ENCODE measurements around the gene KRTAP10-9.

DNA sequence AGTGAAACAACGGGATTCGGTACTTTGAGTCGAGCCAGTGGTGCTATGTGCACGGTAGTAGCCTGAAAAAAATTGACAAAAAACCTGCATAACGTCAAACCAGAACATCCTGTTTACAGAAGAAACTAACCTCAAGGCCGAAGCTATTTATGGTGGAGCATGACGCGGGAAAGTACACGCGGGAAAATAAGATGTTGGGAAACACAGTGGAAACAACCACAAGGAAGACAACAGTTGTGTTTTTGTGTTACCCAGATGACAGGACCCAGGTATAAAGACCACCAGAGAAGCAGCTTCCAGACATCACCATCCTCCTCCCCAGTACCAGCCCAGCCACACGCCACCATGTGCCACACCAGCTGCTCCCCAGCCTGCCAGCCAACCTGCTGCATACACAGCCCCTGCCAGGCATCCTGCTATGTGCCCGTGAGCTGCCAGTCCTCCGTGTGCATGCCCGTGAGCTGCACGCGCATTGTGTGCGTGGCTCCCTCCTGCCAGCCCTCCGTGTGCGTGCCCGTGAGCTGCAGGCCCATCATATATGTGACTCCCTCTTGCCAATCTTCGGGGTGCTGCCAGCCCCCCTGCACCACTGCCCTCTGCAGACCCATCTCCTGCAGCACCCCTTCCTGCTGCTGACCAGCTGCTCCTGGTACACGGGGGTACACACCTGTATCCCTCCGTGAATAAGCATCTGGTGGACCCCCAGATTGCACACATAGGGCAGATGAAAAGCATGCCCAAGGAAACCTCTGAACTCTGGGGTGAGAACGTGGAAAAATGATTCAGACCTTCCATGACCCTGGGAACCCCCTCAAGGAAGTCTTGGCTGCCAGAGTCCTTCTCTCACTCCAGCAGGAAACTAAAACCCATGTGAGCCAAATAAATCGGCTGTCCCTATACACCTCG is 31.0 kb downstream of the KRTAP10-9 start, which contains the start of gene KRTAP12-3:
- no peak for TF ChIP-seq RAD21 (IDR thresholded peaks at IDR 0.05; ENCODE audit: low read depth)
- no peak for TF ChIP-seq YY1 (IDR thresholded peaks at IDR 0.05; ENCODE audit: low read depth)
- TF ChIP-seq TCF12 (IDR thresholded peaks at IDR 0.05; ENCODE audit: low read depth), result no peak
- no peak for TF ChIP-seq EP300 (IDR thresholded peaks at IDR 0.05; ENCODE audit: borderline replicate concordance)
- TF ChIP-seq CREB1 (IDR thresholded peaks at IDR 0.05; ENCODE audit: low read depth), result no peak
- TF ChIP-seq TEAD4 (IDR thresholded peaks at IDR 0.05), result no peak
